HG02588 (cell line): ENCODE results near the gene PRIM1.
"Not testable (repeated sequence)": the region's sequence is repeated elsewhere in the genome, so short reads cannot be mapped to it uniquely, and the experiment has no call there.

Experiments used
- ATAC-seq: cut with Tn5 transposase; IDR thresholded peaks from one replicate; pipeline ENCODE4 v1.9.1; 2021; ENCODE audit warnings: mild to moderate bottlenecking, moderate library complexity; ENCODE audit not compliant: unreplicated experiment

PRIM1 gene

GRCh38 chr12:56751712-56752598 is at the start of gene PRIM1:
TSS of gene PRIM1 (minus strand) at chr12:56752323. CDS start at chr12:56752298, 25 bp downstream.
- ATAC-seq = peak; percentile 74

- ATAC-seq = no peak
Observed at GRCh38 chr12:56800221-56800620, 48.1 kb upstream of the PRIM1 start.

- not testable (repeated sequence) for ATAC-seq
Observed at GRCh38 chr12:56799345-56799744, 47.2 kb upstream of the PRIM1 start.

- ATAC-seq = not testable (repeated sequence)
Observed at GRCh38 chr12:56795791-56796190, 43.7 kb upstream of the PRIM1 start.

GRCh38 chr12:56795046-56795562 is 43.0 kb upstream of the PRIM1 start:
- not testable (repeated sequence) for ATAC-seq

- ATAC-seq = not testable (repeated sequence)
Observed at GRCh38 chr12:56793124-56793523, 41.0 kb upstream of the PRIM1 start.

- ATAC-seq = no peak
Observed at GRCh38 chr12:56792678-56793077, 40.6 kb upstream of the PRIM1 start.

GRCh38 chr12:56789429-56789828 is 37.3 kb upstream of the PRIM1 start:
- not testable (repeated sequence) for ATAC-seq

GRCh38 chr12:56787498-56787897 is 35.4 kb upstream of the PRIM1 start:
- ATAC-seq = no peak

- no peak for ATAC-seq
Observed at GRCh38 chr12:56785874-56786273, 33.8 kb upstream of the PRIM1 start.

GRCh38 chr12:56785141-56785865 is 33.2 kb upstream of the PRIM1 start:
- no peak for ATAC-seq

- ATAC-seq = no peak
Observed at GRCh38 chr12:56781726-56782125, 29.6 kb upstream of the PRIM1 start.

- ATAC-seq = no peak
Observed at GRCh38 chr12:56778756-56779155, 26.6 kb upstream of the PRIM1 start.

GRCh38 chr12:56776654-56777053 is 24.5 kb upstream of the PRIM1 start:
- no peak for ATAC-seq

- no peak for ATAC-seq
Observed at GRCh38 chr12:56775638-56776037, 23.5 kb upstream of the PRIM1 start.

- ATAC-seq = no peak
Observed at GRCh38 chr12:56773113-56773512, 21.0 kb upstream of the PRIM1 start.

- no peak for ATAC-seq
Observed at GRCh38 chr12:56772625-56773024, 20.5 kb upstream of the PRIM1 start.

- no peak for ATAC-seq
Observed at GRCh38 chr12:56769868-56770267, 17.7 kb upstream of the PRIM1 start.

- no peak for ATAC-seq
Observed at GRCh38 chr12:56768424-56768823, 16.3 kb upstream of the PRIM1 start.

- ATAC-seq = peak; percentile 98
Observed at GRCh38 chr12:56766535-56766934, 14.4 kb upstream of the PRIM1 start.

GRCh38 chr12:56763753-56764657 is 11.9 kb upstream of the PRIM1 start:
- no peak for ATAC-seq
